ENCODE measurements around the gene TOM1L1. TPM values are rescaled to one million over a fixed set of nuclear protein-coding genes. Genes with fewer than 3 reads are reported as not detected.

The TOM1L1 gene
- total and polyA plus RNA-seq, 4 donors: 21.4 to 119 (median 33.9) TPM

DNA sequence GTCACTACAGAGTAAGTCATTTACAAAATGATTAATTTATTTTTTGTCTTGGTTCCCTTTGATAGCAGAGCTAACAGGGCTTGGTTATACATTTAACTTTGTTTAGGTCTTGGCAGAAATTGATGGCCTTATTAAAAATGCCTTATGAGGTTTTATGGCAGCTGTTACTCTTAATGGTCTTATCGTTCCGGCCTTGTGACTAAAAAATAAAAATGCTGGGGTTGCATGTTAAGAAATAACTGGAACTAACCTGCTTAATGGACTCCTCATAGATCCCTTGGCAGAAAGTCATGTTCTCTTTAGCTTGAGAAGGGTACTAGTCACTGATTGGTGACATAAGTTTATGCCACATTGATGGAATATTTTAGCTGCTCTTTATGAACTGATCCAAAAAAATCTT, 49.5 kb downstream of the TOM1L1 start:
- no peak overlapping the region for H3K9ac ChIP-seq (ENCODE audit: low read depth in 1 of 2, low read length in 2 of 2)
- 98% methylated on average over 2 of the region's 2 CpGs for WGBS
- H3K27me3 ChIP-seq (ENCODE audit: control insufficient read depth in 4 of 4, insufficient read depth in 4 of 4, low read length in 3 of 4): no peaks in the 10 kb centered on the region
- no peak for TF ChIP-seq HNF4A (conservative IDR thresholded peaks at IDR 0.05)
- DNase-seq (ENCODE audit: low spot score): no peak
- H3K4me1 ChIP-seq (ENCODE audit: control insufficient read depth in 4 of 4, insufficient read depth in 4 of 4, low read length in 3 of 4): no peaks in the 10 kb centered on the region
- no peak overlapping the region for H3K4me3 ChIP-seq (ENCODE audit: low read depth in 1 of 3, low read length in 3 of 3)
- peaks cover 7 to 57% (median 49%) of the 10 kb centered on the region in 4 donors for H3K36me3 ChIP-seq (ENCODE audit: control insufficient read depth in 4 of 4, insufficient read depth in 3 of 4, low read depth in 1 of 4, low read length in 3 of 4)
- H3K27ac ChIP-seq (ENCODE audit: low read depth in 1 of 2, low read length in 2 of 2): no peak overlapping the region
- no peaks in the 10 kb centered on the region for H3K9me3 ChIP-seq (ENCODE audit: control insufficient read depth in 4 of 4, low read length in 3 of 4)

DNA sequence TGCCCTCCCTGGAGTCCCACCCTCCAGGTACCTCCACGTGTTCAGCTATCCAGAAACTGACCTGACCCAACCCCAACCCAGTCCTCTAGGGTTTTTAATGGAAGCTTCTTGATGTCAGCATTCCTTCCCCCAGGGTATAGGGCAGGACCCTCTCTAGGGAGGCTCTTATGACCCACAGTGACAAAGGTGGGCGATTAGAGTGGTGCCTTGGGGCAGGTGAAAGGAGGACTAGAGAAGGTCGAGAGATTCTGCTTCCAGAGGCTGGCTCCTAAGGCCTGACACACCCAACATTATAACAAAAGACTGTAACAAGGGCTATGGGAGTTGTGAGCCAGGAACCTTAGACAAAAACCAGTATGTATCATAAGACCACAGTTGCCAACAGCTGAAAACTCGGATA, 50.6 kb downstream of the TOM1L1 start:
- H3K27ac ChIP-seq (ENCODE audit: low read depth in 1 of 2, low read length in 2 of 2): no peak overlapping the region
- no peaks in the 10 kb centered on the region for H3K9me3 ChIP-seq (ENCODE audit: control insufficient read depth in 4 of 4, low read length in 3 of 4)
- H3K27me3 ChIP-seq (ENCODE audit: control insufficient read depth in 4 of 4, insufficient read depth in 4 of 4, low read length in 3 of 4): no peaks in the 10 kb centered on the region
- H3K4me1 ChIP-seq (ENCODE audit: control insufficient read depth in 4 of 4, insufficient read depth in 4 of 4, low read length in 3 of 4): no peaks in the 10 kb centered on the region
- peaks cover 7 to 62% (median 52%) of the 10 kb centered on the region in 4 donors for H3K36me3 ChIP-seq (ENCODE audit: control insufficient read depth in 4 of 4, insufficient read depth in 3 of 4, low read depth in 1 of 4, low read length in 3 of 4)
- no peak overlapping the region for H3K4me3 ChIP-seq (ENCODE audit: low read depth in 1 of 3, low read length in 3 of 3)
- H3K9ac ChIP-seq (ENCODE audit: low read depth in 1 of 2, low read length in 2 of 2): no peak overlapping the region
- TF ChIP-seq, protein P1, sequence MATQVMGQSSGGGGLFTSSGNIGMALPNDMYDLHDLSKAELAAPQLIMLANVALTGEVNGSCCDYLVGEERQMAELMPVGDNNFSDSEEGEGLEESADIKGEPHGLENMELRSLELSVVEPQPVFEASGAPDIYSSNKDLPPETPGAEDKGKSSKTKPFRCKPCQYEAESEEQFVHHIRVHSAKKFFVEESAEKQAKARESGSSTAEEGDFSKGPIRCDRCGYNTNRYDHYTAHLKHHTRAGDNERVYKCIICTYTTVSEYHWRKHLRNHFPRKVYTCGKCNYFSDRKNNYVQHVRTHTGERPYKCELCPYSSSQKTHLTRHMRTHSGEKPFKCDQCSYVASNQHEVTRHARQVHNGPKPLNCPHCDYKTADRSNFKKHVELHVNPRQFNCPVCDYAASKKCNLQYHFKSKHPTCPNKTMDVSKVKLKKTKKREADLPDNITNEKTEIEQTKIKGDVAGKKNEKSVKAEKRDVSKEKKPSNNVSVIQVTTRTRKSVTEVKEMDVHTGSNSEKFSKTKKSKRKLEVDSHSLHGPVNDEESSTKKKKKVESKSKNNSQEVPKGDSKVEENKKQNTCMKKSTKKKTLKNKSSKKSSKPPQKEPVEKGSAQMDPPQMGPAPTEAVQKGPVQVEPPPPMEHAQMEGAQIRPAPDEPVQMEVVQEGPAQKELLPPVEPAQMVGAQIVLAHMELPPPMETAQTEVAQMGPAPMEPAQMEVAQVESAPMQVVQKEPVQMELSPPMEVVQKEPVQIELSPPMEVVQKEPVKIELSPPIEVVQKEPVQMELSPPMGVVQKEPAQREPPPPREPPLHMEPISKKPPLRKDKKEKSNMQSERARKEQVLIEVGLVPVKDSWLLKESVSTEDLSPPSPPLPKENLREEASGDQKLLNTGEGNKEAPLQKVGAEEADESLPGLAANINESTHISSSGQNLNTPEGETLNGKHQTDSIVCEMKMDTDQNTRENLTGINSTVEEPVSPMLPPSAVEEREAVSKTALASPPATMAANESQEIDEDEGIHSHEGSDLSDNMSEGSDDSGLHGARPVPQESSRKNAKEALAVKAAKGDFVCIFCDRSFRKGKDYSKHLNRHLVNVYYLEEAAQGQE (IDR thresholded peaks at IDR 0.05): no peak
- no peak for TF ChIP-seq NR2F2 (IDR thresholded peaks at IDR 0.05)
- TF ChIP-seq, protein P2, sequence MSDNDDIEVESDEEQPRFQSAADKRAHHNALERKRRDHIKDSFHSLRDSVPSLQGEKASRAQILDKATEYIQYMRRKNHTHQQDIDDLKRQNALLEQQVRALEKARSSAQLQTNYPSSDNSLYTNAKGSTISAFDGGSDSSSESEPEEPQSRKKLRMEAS (IDR thresholded peaks at IDR 0.05): no peak
- TF ChIP-seq HNF4G (IDR thresholded peaks at IDR 0.05): no peak
- TF ChIP-seq, protein P3, sequence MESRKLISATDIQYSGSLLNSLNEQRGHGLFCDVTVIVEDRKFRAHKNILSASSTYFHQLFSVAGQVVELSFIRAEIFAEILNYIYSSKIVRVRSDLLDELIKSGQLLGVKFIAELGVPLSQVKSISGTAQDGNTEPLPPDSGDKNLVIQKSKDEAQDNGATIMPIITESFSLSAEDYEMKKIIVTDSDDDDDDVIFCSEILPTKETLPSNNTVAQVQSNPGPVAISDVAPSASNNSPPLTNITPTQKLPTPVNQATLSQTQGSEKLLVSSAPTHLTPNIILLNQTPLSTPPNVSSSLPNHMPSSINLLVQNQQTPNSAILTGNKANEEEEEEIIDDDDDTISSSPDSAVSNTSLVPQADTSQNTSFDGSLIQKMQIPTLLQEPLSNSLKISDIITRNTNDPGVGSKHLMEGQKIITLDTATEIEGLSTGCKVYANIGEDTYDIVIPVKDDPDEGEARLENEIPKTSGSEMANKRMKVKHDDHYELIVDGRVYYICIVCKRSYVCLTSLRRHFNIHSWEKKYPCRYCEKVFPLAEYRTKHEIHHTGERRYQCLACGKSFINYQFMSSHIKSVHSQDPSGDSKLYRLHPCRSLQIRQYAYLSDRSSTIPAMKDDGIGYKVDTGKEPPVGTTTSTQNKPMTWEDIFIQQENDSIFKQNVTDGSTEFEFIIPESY (IDR thresholded peaks at IDR 0.05): no peak
- TF ChIP-seq JUND (IDR thresholded peaks at IDR 0.05): no peak
- WGBS: 90% methylated on average over 4 of the region's 4 CpGs
- DNase-seq (ENCODE audit: low spot score): no peak

DNA sequence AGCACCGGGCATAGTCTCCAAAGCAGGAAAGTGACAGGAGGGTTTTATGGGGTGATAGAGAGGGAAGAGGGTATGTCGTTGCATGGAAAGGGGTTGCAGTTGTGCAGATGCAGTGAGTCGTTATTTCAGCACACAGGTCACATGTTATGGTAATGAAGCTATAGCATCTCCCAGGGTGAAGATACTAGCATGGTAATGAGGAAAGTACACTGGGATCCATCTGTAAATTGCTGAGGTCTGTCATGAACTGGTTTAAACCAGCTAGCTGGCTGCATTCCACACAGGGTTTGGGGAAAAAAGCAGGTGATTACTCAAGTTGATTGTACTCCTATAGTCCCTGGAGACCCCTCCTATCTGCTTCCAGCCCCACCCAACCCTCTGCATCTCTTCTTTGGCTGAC, 56.1 kb downstream of the TOM1L1 start:
- Histone ChIP-seq H3K4me3 (ENCODE audit: low read depth in 1 of 3, low read length in 3 of 3) (no peak overlapping the region), H3K4me1 (ENCODE audit: control insufficient read depth in 4 of 4, insufficient read depth in 4 of 4, low read length in 3 of 4) (no peaks in the 10 kb centered on the region), H3K27me3 (ENCODE audit: control insufficient read depth in 4 of 4, insufficient read depth in 4 of 4, low read length in 3 of 4) (no peaks in the 10 kb centered on the region), H3K9me3 (ENCODE audit: control insufficient read depth in 4 of 4, low read length in 3 of 4) (no peaks in the 10 kb centered on the region), H3K36me3 (ENCODE audit: control insufficient read depth in 4 of 4, insufficient read depth in 3 of 4, low read depth in 1 of 4, low read length in 3 of 4) (peaks cover 6 to 65% (median 43%) of the 10 kb centered on the region in 4 donors), H3K27ac (ENCODE audit: low read depth in 1 of 2, low read length in 2 of 2) (no peak overlapping the region), H3K9ac (ENCODE audit: low read depth in 1 of 2, low read length in 2 of 2) (no peak overlapping the region)
- TF ChIP-seq HNF4A (conservative IDR thresholded peaks at IDR 0.05) (no peak), TAF1 (conservative IDR thresholded peaks at IDR 0.05) (no peak), FOXA1 (IDR thresholded peaks at IDR 0.05) (no peak), YY1 (IDR thresholded peaks at IDR 0.05) (no peak), RAD21 (IDR thresholded peaks at IDR 0.05) (no peak)
- TF ChIP-seq, protein P1 (IDR thresholded peaks at IDR 0.05): no peak
- TF ChIP-seq, protein P4, sequence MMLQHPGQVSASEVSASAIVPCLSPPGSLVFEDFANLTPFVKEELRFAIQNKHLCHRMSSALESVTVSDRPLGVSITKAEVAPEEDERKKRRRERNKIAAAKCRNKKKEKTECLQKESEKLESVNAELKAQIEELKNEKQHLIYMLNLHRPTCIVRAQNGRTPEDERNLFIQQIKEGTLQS (IDR thresholded peaks at IDR 0.05): no peak
- TF ChIP-seq, protein P5, sequence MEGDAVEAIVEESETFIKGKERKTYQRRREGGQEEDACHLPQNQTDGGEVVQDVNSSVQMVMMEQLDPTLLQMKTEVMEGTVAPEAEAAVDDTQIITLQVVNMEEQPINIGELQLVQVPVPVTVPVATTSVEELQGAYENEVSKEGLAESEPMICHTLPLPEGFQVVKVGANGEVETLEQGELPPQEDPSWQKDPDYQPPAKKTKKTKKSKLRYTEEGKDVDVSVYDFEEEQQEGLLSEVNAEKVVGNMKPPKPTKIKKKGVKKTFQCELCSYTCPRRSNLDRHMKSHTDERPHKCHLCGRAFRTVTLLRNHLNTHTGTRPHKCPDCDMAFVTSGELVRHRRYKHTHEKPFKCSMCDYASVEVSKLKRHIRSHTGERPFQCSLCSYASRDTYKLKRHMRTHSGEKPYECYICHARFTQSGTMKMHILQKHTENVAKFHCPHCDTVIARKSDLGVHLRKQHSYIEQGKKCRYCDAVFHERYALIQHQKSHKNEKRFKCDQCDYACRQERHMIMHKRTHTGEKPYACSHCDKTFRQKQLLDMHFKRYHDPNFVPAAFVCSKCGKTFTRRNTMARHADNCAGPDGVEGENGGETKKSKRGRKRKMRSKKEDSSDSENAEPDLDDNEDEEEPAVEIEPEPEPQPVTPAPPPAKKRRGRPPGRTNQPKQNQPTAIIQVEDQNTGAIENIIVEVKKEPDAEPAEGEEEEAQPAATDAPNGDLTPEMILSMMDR (IDR thresholded peaks at IDR 0.05; ENCODE audit: low read depth, low read length, missing input control): no peak
- WGBS: 91% methylated on average over 3 of the region's 3 CpGs
- DNase-seq (ENCODE audit: low spot score): no peak

Data from liver (tissue), 9 donors.